Body of pancreas (tissue), 4 donors: ENCODE measurements around the gene CDC45.

Experiments
- POLR2A ChIP-seq, 3 donors: fragments of 450-650 bp; IDR thresholded peaks; one replicate each; pipeline ENCODE4 v1.6.1; 2016; ENCODE audit warnings: antibody characterized with exemption in 3 of 3, mild to moderate bottlenecking in 2 of 3
- TF ChIP-seq, protein P1 (sequence below), 7 experiments: fragments of 450-650 bp in 4 of 7; fragments of 200-600 bp in 3 of 7; sonication (generic) in 3 of 7; IDR thresholded peaks; one replicate each; pipeline ENCODE4 v1.5.1; 2016 to 2019; ENCODE audit warnings: antibody characterized with exemption in 7 of 7

- TF ChIP-seq, protein P1, sequence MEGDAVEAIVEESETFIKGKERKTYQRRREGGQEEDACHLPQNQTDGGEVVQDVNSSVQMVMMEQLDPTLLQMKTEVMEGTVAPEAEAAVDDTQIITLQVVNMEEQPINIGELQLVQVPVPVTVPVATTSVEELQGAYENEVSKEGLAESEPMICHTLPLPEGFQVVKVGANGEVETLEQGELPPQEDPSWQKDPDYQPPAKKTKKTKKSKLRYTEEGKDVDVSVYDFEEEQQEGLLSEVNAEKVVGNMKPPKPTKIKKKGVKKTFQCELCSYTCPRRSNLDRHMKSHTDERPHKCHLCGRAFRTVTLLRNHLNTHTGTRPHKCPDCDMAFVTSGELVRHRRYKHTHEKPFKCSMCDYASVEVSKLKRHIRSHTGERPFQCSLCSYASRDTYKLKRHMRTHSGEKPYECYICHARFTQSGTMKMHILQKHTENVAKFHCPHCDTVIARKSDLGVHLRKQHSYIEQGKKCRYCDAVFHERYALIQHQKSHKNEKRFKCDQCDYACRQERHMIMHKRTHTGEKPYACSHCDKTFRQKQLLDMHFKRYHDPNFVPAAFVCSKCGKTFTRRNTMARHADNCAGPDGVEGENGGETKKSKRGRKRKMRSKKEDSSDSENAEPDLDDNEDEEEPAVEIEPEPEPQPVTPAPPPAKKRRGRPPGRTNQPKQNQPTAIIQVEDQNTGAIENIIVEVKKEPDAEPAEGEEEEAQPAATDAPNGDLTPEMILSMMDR (IDR thresholded peaks at IDR 0.05) = no peak
- TF ChIP-seq POLR2A (IDR thresholded peaks at IDR 0.05) = no peak
Observed at GRCh38 chr22:19559324-19559811, 79.6 kb downstream of the CDC45 start.
